IMR-90 (cell line): ENCODE measurements around the gene CTPS2. TPM values are rescaled to one million over a fixed set of nuclear protein-coding genes. Genes with fewer than 3 reads are reported as not detected.

Experiments used
- ATAC-seq: fragments of 200-7000 bp; cut with Tn5 transposase; 2 replicates; pipeline ENCODE4 v1.9.1; 2020; ENCODE audit warnings: low read depth, mild to moderate bottlenecking, moderate library complexity
- BruUV-seq: library from RNA; stranded (reverse); fragments of 400-500 nt; replicated peaks from 2 replicates; lab custom pipeline; 2021; lab: Mats Ljungman, UMichigan
- CTCF ChIA-PET: fragments of 300-600 bp; formaldehyde crosslinking; extraction: SDS; loops from one replicate; lab custom pipeline; 2021; ENCODE audit warnings: antibody characterized with exemption; lab: Yijun Ruan, JAX
- POLR2A ChIA-PET: fragments of 300-600 bp; sonication (Branson Sonifier 250); formaldehyde crosslinking; loops from one replicate; lab custom pipeline; 2022; ENCODE audit warnings: antibody characterized with exemption; ENCODE audit not compliant: unreplicated experiment; lab: Charles Lee
- DNase-seq: peaks from one replicate; pipeline ENCODE4 v3.0.0; 2013
- H2AFZ ChIP-seq: replicated peaks from 2 replicates; pipeline ENCODE3; 2013; ENCODE audit warnings: low read length, mild to moderate bottlenecking; ENCODE audit not compliant: poor library complexity
- H2AK5ac ChIP-seq: 2 replicates; pipeline ENCODE4 v1.6.1; 2013; ENCODE audit warnings: low read depth, low read length, inconsistent platforms
- H2AK9ac ChIP-seq: replicated peaks from 2 replicates; pipeline ENCODE3; 2013; ENCODE audit warnings: mild to moderate bottlenecking, low read depth, low read length, moderate library complexity; ENCODE audit not compliant: poor library complexity
- H2BK120ac ChIP-seq: 2 replicates; pipeline ENCODE4 v1.6.1; 2013; ENCODE audit warnings: low read depth, low read length, inconsistent platforms
- H2BK15ac ChIP-seq: 3 replicates; pipeline ENCODE4 v1.6.1; 2013; ENCODE audit warnings: low read depth, low read length, inconsistent platforms
- H2BK20ac ChIP-seq: 2 replicates; pipeline ENCODE4 v1.6.1; 2013; ENCODE audit warnings: low read depth, mild to moderate bottlenecking, inconsistent platforms, low read length, moderate library complexity
- H2BK5ac ChIP-seq: 2 replicates; pipeline ENCODE4 v1.6.1; 2013; ENCODE audit warnings: mild to moderate bottlenecking, low read depth, low read length, inconsistent platforms; ENCODE audit not compliant: poor library complexity, severe bottlenecking
- H3K14ac ChIP-seq: replicated peaks from 2 replicates; pipeline ENCODE4 v1.6.1; 2013; ENCODE audit warnings: low read depth, low read length, inconsistent platforms
- H3K18ac ChIP-seq: 2 replicates; pipeline ENCODE4 v1.6.1; 2013; ENCODE audit warnings: low read depth, low read length, control low read depth
- H3K23ac ChIP-seq: 2 replicates; pipeline ENCODE4 v1.6.1; 2013; ENCODE audit warnings: low read depth, low read length, inconsistent platforms
- H3K27ac ChIP-seq: 2 replicates; pipeline ENCODE4 v1.5.1; 2013; ENCODE audit warnings: mild to moderate bottlenecking, control low read depth, low read length; ENCODE audit not compliant: insufficient read depth
- H3K27me3 ChIP-seq: 2 replicates; pipeline ENCODE4 v1.6.1; 2013; ENCODE audit warnings: low read length; ENCODE audit not compliant: control insufficient read depth, insufficient read depth
- H3K36me3 ChIP-seq: 2 replicates; pipeline ENCODE4 v1.6.1; 2013; ENCODE audit warnings: low read length, mixed read lengths; ENCODE audit not compliant: control insufficient read depth, insufficient read depth
- H3K4ac ChIP-seq: 2 replicates; pipeline ENCODE4 v1.6.1; 2013; ENCODE audit warnings: low read depth, low read length, inconsistent platforms
- H3K4me1 ChIP-seq: 2 replicates; pipeline ENCODE4 v1.6.1; 2013; ENCODE audit warnings: low read length, mixed read lengths; ENCODE audit not compliant: control insufficient read depth, insufficient read depth
- H3K4me2 ChIP-seq: 2 replicates; pipeline ENCODE4 v1.6.1; 2013; ENCODE audit warnings: low read depth, mild to moderate bottlenecking, control low read depth, low read length, moderate library complexity
- H3K4me3 ChIP-seq: 2 replicates; pipeline ENCODE4 v1.5.1; 2013; ENCODE audit warnings: low read depth, mild to moderate bottlenecking, control low read depth, low read length, moderate library complexity; ENCODE audit not compliant: insufficient read depth
- H3K56ac ChIP-seq: 2 replicates; pipeline ENCODE4 v1.6.1; 2013; ENCODE audit warnings: low read length, inconsistent platforms; ENCODE audit not compliant: insufficient read depth; ENCODE audit errors: extremely low read depth
- H3K79me1 ChIP-seq, 2 experiments: 2 replicates each; pipeline ENCODE4 v1.6.1; 2013; ENCODE audit warnings: low read length in 2 of 2, inconsistent platforms in 1 of 2, low read depth in 1 of 2
- H3K9ac ChIP-seq: 2 replicates; pipeline ENCODE4 v1.6.1; 2013; ENCODE audit warnings: low read depth, low read length, control low read depth
- H3K9me1 ChIP-seq: 2 replicates; pipeline ENCODE4 v1.6.1; 2013; ENCODE audit warnings: low read length, inconsistent platforms; ENCODE audit not compliant: insufficient read depth
- H3K9me3 ChIP-seq: 2 replicates; pipeline ENCODE4 v1.6.1; 2013; ENCODE audit warnings: low read length; ENCODE audit not compliant: control insufficient read depth, insufficient read depth
- H4K20me1 ChIP-seq: 2 replicates; pipeline ENCODE4 v1.6.1; 2013; ENCODE audit warnings: low read length, inconsistent platforms; ENCODE audit not compliant: insufficient read depth
- H4K5ac ChIP-seq: 2 replicates; pipeline ENCODE4 v1.6.1; 2013; ENCODE audit warnings: mild to moderate bottlenecking, low read depth, low read length, control low read depth
- H4K8ac ChIP-seq, 2 experiments: 2 replicates each; pipeline ENCODE4 v1.6.1; 2013; ENCODE audit warnings: low read depth in 2 of 2, low read length in 2 of 2, control low read depth in 1 of 2, inconsistent platforms in 1 of 2
- H4K91ac ChIP-seq: 2 replicates; pipeline ENCODE4 v1.6.1; 2013; ENCODE audit warnings: low read depth, low read length, inconsistent platforms; ENCODE audit not compliant: insufficient read depth
- BHLHE40 ChIP-seq: fragments of 150-350 bp; IDR thresholded peaks from 2 replicates; pipeline ENCODE4 v1.6.1; 2016; ENCODE audit warnings: mild to moderate bottlenecking, low read depth, low read length
- CEBPB ChIP-seq: IDR thresholded peaks from 2 replicates; pipeline ENCODE4 v1.6.1; 2012; ENCODE audit warnings: low read depth, low read length, improper control_type of control experiment
- CHD1 ChIP-seq: IDR thresholded peaks from 2 replicates; pipeline ENCODE4 v1.6.1; 2012; ENCODE audit warnings: low read depth, low read length, improper control_type of control experiment
- CTCF ChIP-seq: conservative IDR thresholded peaks from 2 replicates; pipeline ENCODE4 v1.5.1; 2012; ENCODE audit warnings: mild to moderate bottlenecking, low read depth, low read length, improper control_type of control experiment
- ELK1 ChIP-seq: fragments of 150-350 bp; IDR thresholded peaks from 2 replicates; pipeline ENCODE4 v1.6.1; 2016; ENCODE audit warnings: low read depth, mild to moderate bottlenecking, low read length, moderate library complexity, borderline replicate concordance
- FOS ChIP-seq: fragments of 150-350 bp; IDR thresholded peaks from 2 replicates; pipeline ENCODE4 v1.6.1; 2016; ENCODE audit warnings: low read depth, low read length
- MAFK ChIP-seq: IDR thresholded peaks from 2 replicates; pipeline ENCODE4 v1.6.1; 2012; ENCODE audit warnings: low read depth, low read length, improper control_type of control experiment
- MAZ ChIP-seq: IDR thresholded peaks from 2 replicates; pipeline ENCODE4 v1.6.1; 2012; ENCODE audit warnings: low read depth, mild to moderate bottlenecking, low read length, improper control_type of control experiment, moderate library complexity, borderline replicate concordance
- MXI1 ChIP-seq: IDR thresholded peaks from 2 replicates; pipeline ENCODE4 v1.6.1; 2012; ENCODE audit warnings: low read depth, mild to moderate bottlenecking, low read length, moderate library complexity, borderline replicate concordance
- NFE2L2 ChIP-seq: fragments of 150-350 bp; IDR thresholded peaks from 2 replicates; pipeline ENCODE4 v1.6.1; 2016; ENCODE audit warnings: low read depth, mild to moderate bottlenecking, low read length
- POLR2A ChIP-seq: IDR thresholded peaks from 2 replicates; pipeline ENCODE4 v1.6.1; 2012; ENCODE audit warnings: mild to moderate bottlenecking, low read depth, low read length
- RAD21 ChIP-seq: IDR thresholded peaks from 2 replicates; pipeline ENCODE4 v1.6.1; 2012; ENCODE audit warnings: low read length, improper control_type of control experiment
- RCOR1 ChIP-seq: IDR thresholded peaks from 2 replicates; pipeline ENCODE4 v1.6.1; 2012; ENCODE audit warnings: mild to moderate bottlenecking, low read length, improper control_type of control experiment; ENCODE audit not compliant: insufficient replicate concordance
- RFX5 ChIP-seq: IDR thresholded peaks from 2 replicates; pipeline ENCODE4 v1.8.0; 2012; ENCODE audit warnings: low read depth, mild to moderate bottlenecking, low read length, moderate library complexity
- SMC3 ChIP-seq: fragments of 150-350 bp; IDR thresholded peaks from 2 replicates; pipeline ENCODE4 v1.6.1; 2016; ENCODE audit warnings: low read depth, mild to moderate bottlenecking, antibody characterized with exemption, low read length, moderate library complexity
- USF2 ChIP-seq: fragments of 150-350 bp; IDR thresholded peaks from 2 replicates; pipeline ENCODE4 v1.6.1; 2017; ENCODE audit warnings: mild to moderate bottlenecking, antibody characterized with exemption, low read length, low read depth
- dilution Hi-C: fragments of 300-500 bp; cut with HindIII; formaldehyde crosslinking; loops from one replicate; pipeline ENCODE4 v1.14.3; 2018; ENCODE audit warnings: low sequenced_read_pairs; ENCODE audit not compliant: unreplicated experiment
- in situ Hi-C: fragments of 300-500 bp; cut with MboI; formaldehyde crosslinking; loops from 3 replicates; pipeline ENCODE4 v1.14.3; 2019; ENCODE audit warnings: low sequenced_read_pairs, inconsistent platforms, mixed read lengths
- intact Hi-C: fragments of 100-400 bp; cut with micrococcal nuclease; formaldehyde crosslinking; loops from 2 replicates; pipeline ENCODE4 v1.10.0; 2022
- polyA plus RNA-seq, 3 experiments: library from polyadenylated mRNA; depleted of rRNA; stranded (reverse); fragments of >200 nt; gene quantifications; 2 replicates each; pipeline ENCODE4 v1.2.3, GENCODE V29; 2012; ENCODE audit warnings: low replicate concordance in 1 of 3
- total RNA-seq: library from RNA; depleted of rRNA; stranded (reverse); fragments of >200 nt; gene quantifications from 2 replicates; pipeline ENCODE4 v1.2.3, GENCODE V29; 2012

The CTPS2 gene
- total and polyA plus RNA-seq, 2 of the 4 experiments (the other 2 are of a cell fraction), result 6.0 to 13.1 TPM

- no peak overlapping the region for H2AFZ ChIP-seq
- DNase-seq (peak; percentile 72), ATAC-seq (peak; percentile 76)
- H3K4ac ChIP-seq, result no peak overlapping the region
- H2BK20ac ChIP-seq, result no peak overlapping the region
- H3K18ac ChIP-seq, result no peak overlapping the region
- H3K9me3 ChIP-seq, result no peaks in the 10 kb centered on the region
- no peak overlapping the region for H4K91ac ChIP-seq
- no peak overlapping the region for H4K5ac ChIP-seq
- no peak overlapping the region; the same call in 1 of the 2 replicates for H2BK120ac ChIP-seq
- H3K4me2 ChIP-seq, result no peak overlapping the region
- H3K27ac ChIP-seq, result no peak overlapping the region
- no peak for TF ChIP-seq MAZ
- TF ChIP-seq SMC3, result peak; percentile 57
- peak; percentile 25; the same call in 1 of the 2 replicates for TF ChIP-seq CEBPB
- peak; percentile 71 for TF ChIP-seq RAD21
- no peak for TF ChIP-seq FOS
- no peak for TF ChIP-seq POLR2A
- TF ChIP-seq MAFK, result no peak
- no peak for TF ChIP-seq NFE2L2
- no peak for TF ChIP-seq USF2
- no peak for TF ChIP-seq MXI1
- no peak for TF ChIP-seq BHLHE40
- no peak for TF ChIP-seq RCOR1
- TF ChIP-seq ELK1, result no peak
- TF ChIP-seq CTCF, result peak; percentile 61
- no peak for TF ChIP-seq CHD1
- TF ChIP-seq RFX5, result no peak
- no peak overlapping the region for H3K4me3 ChIP-seq
- POLR2A ChIA-PET, result no interaction called here
- no peak overlapping the region for H4K8ac ChIP-seq
- no peak overlapping the region for H2BK5ac ChIP-seq
- intact Hi-C loops, result loop anchor here (1.0 to 2.0 kb wide), 3 partner anchors 548 to 984 kb away; partner anchors contain the start of gene GRPR
- H3K14ac ChIP-seq, result no peak overlapping the region
- no TSS peak for BruUV-seq
- H3K79me1 ChIP-seq, result peaks cover 0 to 5% of the 10 kb centered on the region in 2 experiments; a peak in 1 of 4 replicates
- no peak overlapping the region for H3K9ac ChIP-seq
- in situ Hi-C loops, result no loop called here
- no peaks in the 10 kb centered on the region for H4K20me1 ChIP-seq
- H3K27me3 ChIP-seq, result no peaks in the 10 kb centered on the region; the same call in 1 of the 2 replicates
- H2AK9ac ChIP-seq, result no peak overlapping the region
- H3K9me1 ChIP-seq, result 0 out of 2 replicates have a peak, but pooled peaks cover 5% of the 10 kb centered on the region
- CTCF ChIA-PET, result interaction anchor here (1.1 kb wide), 1 partner anchor 24 kb away, joined by 3 read pairs; no protein-coding TSS in a partner anchor
- no peak overlapping the region for H3K23ac ChIP-seq
- dilution Hi-C loops, result no loop called here
- no peak overlapping the region for H2AK5ac ChIP-seq
- no peak overlapping the region for H2BK15ac ChIP-seq
- peaks cover 3% of the 10 kb centered on the region for H3K4me1 ChIP-seq
- 0 out of 2 replicates have a peak, but pooled peaks cover 3% of the 10 kb centered on the region for H3K36me3 ChIP-seq
- no peak overlapping the region for H3K56ac ChIP-seq
Measured at GRCh38 chrX:16671005-16671404, 41.5 kb downstream of the CTPS2 start.
